ENCODE data around the gene TCTN3.
"Not testable (repeated sequence)": the region's sequence is repeated elsewhere in the genome, so short reads cannot be mapped to it uniquely, and the experiment has no call there.

Gene TCTN3

GRCh38 chr10:95683966-95684365 lies 9.8 kb downstream of the TCTN3 start:
- no peak for DNase-seq (ENCODE audit: low read depth)

GRCh38 chr10:95675403-95676116 lies 18.2 kb downstream of the TCTN3 start:
- no peak for DNase-seq (ENCODE audit: low read depth)

GRCh38 chr10:95674643-95675042 lies 19.1 kb downstream of the TCTN3 start:
- no peak for DNase-seq (ENCODE audit: low read depth)

GRCh38 chr10:95672641-95673040 lies 21.1 kb downstream of the TCTN3 start:
- not testable (repeated sequence) for DNase-seq (ENCODE audit: low read depth)

- DNase-seq (ENCODE audit: low read depth) = no peak
Measured at GRCh38 chr10:95664543-95664942, 29.2 kb downstream of the TCTN3 start.

GRCh38 chr10:95663496-95663895 lies 30.2 kb downstream of the TCTN3 start:
- DNase-seq (ENCODE audit: low read depth) = no peak

- DNase-seq (ENCODE audit: low read depth) = no peak
Measured at GRCh38 chr10:95661818-95662217, 31.9 kb downstream of the TCTN3 start.

- no peak for DNase-seq (ENCODE audit: low read depth)
Measured at GRCh38 chr10:95660283-95660682, 33.4 kb downstream of the TCTN3 start.

GRCh38 chr10:95657250-95657649 lies 36.5 kb downstream of the TCTN3 start:
- DNase-seq (ENCODE audit: low read depth) = no peak

- DNase-seq (ENCODE audit: low read depth) = peak; percentile 90
Measured at GRCh38 chr10:95656291-95657164, 37.2 kb downstream of the TCTN3 start, which contains the start of gene ALDH18A1. Gene ALDH18A1 (minus strand): TSS chr10:95656711. CDS start chr10:95653377, 3,334 bp downstream.

GRCh38 chr10:95655571-95656290 lies 38.0 kb downstream of the TCTN3 start:
- DNase-seq (ENCODE audit: low read depth) = peak; percentile 4

GRCh38 chr10:95653895-95654294 lies 39.8 kb downstream of the TCTN3 start:
- DNase-seq (ENCODE audit: low read depth) = no peak

GRCh38 chr10:95651346-95652060 lies 42.2 kb downstream of the TCTN3 start:
- DNase-seq (ENCODE audit: low read depth) = no peak

GRCh38 chr10:95650232-95650631 lies 43.5 kb downstream of the TCTN3 start:
- no peak for DNase-seq (ENCODE audit: low read depth)

GRCh38 chr10:95648138-95648537 lies 45.6 kb downstream of the TCTN3 start:
- no peak for DNase-seq (ENCODE audit: low read depth)

GRCh38 chr10:95646160-95646559 lies 47.6 kb downstream of the TCTN3 start:
- DNase-seq (ENCODE audit: low read depth) = no peak

GRCh38 chr10:95644901-95645300 lies 48.8 kb downstream of the TCTN3 start:
- no peak for DNase-seq (ENCODE audit: low read depth)

GRCh38 chr10:95640891-95641315 lies 52.8 kb downstream of the TCTN3 start:
- no peak for DNase-seq (ENCODE audit: low read depth)

GRCh38 chr10:95637911-95638310 lies 55.8 kb downstream of the TCTN3 start:
- no peak for DNase-seq (ENCODE audit: low read depth)

GRCh38 chr10:95637140-95637539 lies 56.6 kb downstream of the TCTN3 start:
- DNase-seq (ENCODE audit: low read depth) = no peak

GRCh38 chr10:95635319-95635733 lies 58.4 kb downstream of the TCTN3 start:
- no peak for DNase-seq (ENCODE audit: low read depth)

GRCh38 chr10:95628786-95629185 lies 64.9 kb downstream of the TCTN3 start:
- DNase-seq (ENCODE audit: low read depth) = no peak
